ENCODE measurements around the gene CAPN12. TPM values are rescaled to one million over a fixed set of nuclear protein-coding genes. Genes with fewer than 3 reads are reported as not detected.

The CAPN12 gene
- total RNA-seq, 4 donors from 2014 or later: 0.83 to 2.1 (median 1.6) TPM

- intact Hi-C loops (cut with DNase I): no loop called here
- WGBS: 56% methylated on average over 9 of the region's 10 CpGs
- Histone ChIP-seq H3K27ac (replicated peaks in 1 of 4) (peak overlapping the region; percentile 92 to 98 (median 96)), H3K4me1 (peaks cover 87 to 100% (median 99%) of the 10 kb centered on the region in 4 donors), H3K27me3 (no peaks in the 10 kb centered on the region), H3K36me3 (peaks cover 46 to 100% (median 98%) of the 10 kb centered on the region in 4 donors), H3K4me3 (no peak overlapping the region), H3K9me3 (no peaks in the 10 kb centered on the region)
- no peak for DNase-seq (ENCODE audit: extremely low spot score)
- TF ChIP-seq POLR2AphosphoS5 (IDR thresholded peaks at IDR 0.05) (peak; percentile 55 to 60), CTCF (IDR thresholded peaks at IDR 0.05) (no peak)
These were observed 36.7 kb downstream of the CAPN12 start for GRCh38 chr19:38707512-38708114.

DNA sequence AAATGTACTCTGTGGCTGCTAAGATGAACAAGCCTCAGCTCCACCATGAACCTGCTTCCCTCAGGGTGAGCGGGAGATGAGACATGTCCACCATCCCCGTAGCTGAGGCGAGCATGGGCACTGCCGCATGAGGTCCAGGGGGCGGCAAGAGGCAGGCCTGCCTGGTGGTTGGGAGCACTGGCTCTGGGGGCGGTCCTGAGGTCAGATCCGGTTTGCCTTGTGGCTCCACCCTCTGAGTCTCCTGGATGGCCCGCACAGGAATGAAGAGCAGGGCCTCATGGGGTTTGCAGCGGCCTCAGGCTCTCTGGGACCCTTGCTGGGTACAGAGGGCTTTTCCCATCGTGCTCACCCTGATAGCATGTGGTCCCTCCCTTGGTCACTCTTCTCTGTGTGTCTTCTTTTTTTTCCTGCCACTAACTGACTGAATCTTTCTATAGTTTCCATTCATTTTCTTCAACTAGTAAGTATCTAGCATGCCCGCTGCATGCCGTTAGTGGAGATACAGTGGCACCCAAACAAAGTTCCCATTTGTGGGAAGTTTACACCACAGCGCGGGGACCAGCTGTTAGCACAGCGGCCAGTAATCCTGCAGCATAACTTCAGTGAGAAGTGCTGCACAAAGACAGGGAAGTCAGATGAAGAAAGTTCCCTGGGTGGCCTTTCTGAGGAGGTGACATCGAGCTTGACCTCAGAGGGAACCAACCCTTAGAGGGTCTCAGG is 37.3 kb downstream of the CAPN12 start:
- TF ChIP-seq CTCF (IDR thresholded peaks at IDR 0.05) (no peak), EP300 (IDR thresholded peaks at IDR 0.05) (no peak)
- H3K36me3 ChIP-seq: peaks cover 41 to 100% (median 98%) of the 10 kb centered on the region in 4 donors
- H3K4me1 ChIP-seq: peaks cover 87 to 100% (median 99%) of the 10 kb centered on the region in 4 donors
- H3K27me3 ChIP-seq: no peaks in the 10 kb centered on the region
- no peak for DNase-seq (ENCODE audit: extremely low spot score)
- peak overlapping the region; percentile 92 to 98 (median 96) for H3K27ac ChIP-seq (replicated peaks in 1 of 4)
- WGBS: 72% methylated on average over 12 of the region's 16 CpGs
- no peaks in the 10 kb centered on the region for H3K9me3 ChIP-seq
- H3K4me3 ChIP-seq: no peak overlapping the region
- intact Hi-C loops (cut with DNase I): no loop called here

DNA sequence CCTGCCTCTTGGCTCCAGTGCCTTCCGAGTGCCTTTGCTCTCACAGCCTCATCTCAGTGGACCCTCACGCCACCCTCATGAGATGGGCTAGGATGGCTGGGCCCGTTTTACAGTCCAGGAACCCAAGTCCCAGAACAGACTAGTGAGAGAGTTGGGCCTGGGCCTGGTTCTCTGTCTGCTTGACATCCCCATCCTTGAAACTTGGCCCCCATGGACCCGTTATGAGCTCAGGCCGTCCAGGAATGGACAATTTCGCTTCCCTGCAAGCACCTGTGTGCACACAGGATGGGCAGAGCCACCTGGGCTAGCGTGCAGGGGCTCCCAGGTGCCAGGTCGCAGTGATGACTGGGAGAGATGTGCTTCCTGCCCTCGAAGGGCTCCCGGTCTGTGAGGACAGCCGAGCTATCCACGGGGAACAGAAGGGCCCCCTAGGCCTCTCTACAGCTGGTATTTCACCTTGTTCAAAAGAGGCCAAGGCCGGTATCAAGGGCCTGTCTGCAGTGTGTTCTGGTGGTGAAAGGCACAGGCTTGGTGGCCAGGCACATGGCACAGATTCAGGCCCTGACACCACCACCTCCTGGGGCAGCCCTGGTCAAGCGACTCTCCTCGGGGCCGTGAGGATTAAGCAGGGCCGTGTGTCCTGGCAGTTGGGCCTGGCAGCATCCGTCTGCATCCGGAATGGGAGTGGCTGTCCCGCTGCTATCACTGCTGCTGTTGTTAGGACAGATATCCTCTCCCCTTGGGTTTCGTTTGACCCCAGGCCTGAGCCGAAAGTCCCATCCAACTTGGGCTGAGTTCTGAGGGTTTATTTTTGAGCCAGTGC is 38.9 kb downstream of the CAPN12 start:
- intact Hi-C loops (cut with DNase I): no loop called here
- 86% methylated on average over 5 of the region's 22 CpGs for WGBS
- Histone ChIP-seq H3K4me1 (peaks cover 87 to 100% (median 99%) of the 10 kb centered on the region in 4 donors), H3K27me3 (no peaks in the 10 kb centered on the region), H3K9me3 (no peaks in the 10 kb centered on the region), H3K4me3 (no peak overlapping the region), H3K27ac (replicated peaks in 1 of 4) (peak overlapping the region; percentile 92 to 98 (median 96)), H3K36me3 (peaks cover 37 to 99% (median 94%) of the 10 kb centered on the region in 4 donors)
- TF ChIP-seq CTCF (IDR thresholded peaks at IDR 0.05) (no peak), EP300 (IDR thresholded peaks at IDR 0.05) (no peak), POLR2AphosphoS5 (IDR thresholded peaks at IDR 0.05) (peak in 1 of 2 donors; percentile 12), POLR2A (IDR thresholded peaks at IDR 0.05; ENCODE audit: low read depth) (no peak)
- DNase-seq (ENCODE audit: extremely low spot score): no peak

GRCh38 chr19:38704488-38705026 is 39.7 kb downstream of the CAPN12 start:
- Histone ChIP-seq H3K9me3 (no peaks in the 10 kb centered on the region), H3K36me3 (peaks cover 29 to 95% (median 89%) of the 10 kb centered on the region in 4 donors), H3K27me3 (no peaks in the 10 kb centered on the region), H3K4me1 (peaks cover 87 to 100% (median 99%) of the 10 kb centered on the region in 4 donors), H3K4me3 (no peak overlapping the region), H3K27ac (replicated peaks in 1 of 4) (peak overlapping the region; percentile 92 to 98 (median 96))
- DNase-seq (ENCODE audit: extremely low spot score): no peak
- no peak for TF ChIP-seq CTCF (IDR thresholded peaks at IDR 0.05)
- no peak for TF ChIP-seq EP300 (IDR thresholded peaks at IDR 0.05)
- no peak for TF ChIP-seq POLR2AphosphoS5 (IDR thresholded peaks at IDR 0.05)
- TF ChIP-seq POLR2A (IDR thresholded peaks at IDR 0.05; ENCODE audit: low read depth): no peak
- WGBS: 88% methylated on average over 13 of the region's 13 CpGs
- intact Hi-C loops (cut with DNase I): no loop called here

Measured in esophagus muscularis mucosa (tissue), 4 donors.